ENCODE measurements around the gene ZNF398.

ZNF398 gene

GRCh38 chr7:149125863-149126661, 21.2 kb upstream of the ZNF398 start, which contains the start of gene ZNF425:
Gene ZNF425 (minus strand): TSS chr7:149126324. CDS start chr7:149126213, 111 bp downstream.
- TF ChIP-seq GABPA (IDR thresholded peaks at IDR 0.05; ENCODE audit: low read depth) (peak; percentile 60), REST (IDR thresholded peaks at IDR 0.05; ENCODE audit: insufficient replicate concordance, low read depth) (peak; percentile 49), CTCF (IDR thresholded peaks at IDR 0.05; ENCODE audit: insufficient read depth, low read length) (peak; percentile 66), POLR2AphosphoS5 (IDR thresholded peaks at IDR 0.05; ENCODE audit: low read depth) (peak; percentile 91), SPI1 (IDR thresholded peaks at IDR 0.05; ENCODE audit: borderline replicate concordance, low read depth) (peak; percentile 58; the same call in 1 of the 2 replicates)
- DNase-seq (ENCODE audit: low read depth in 1 of 2, low spot score in 1 of 2) = peak; percentile 88 to 89
- H3K27me3 ChIP-seq (ENCODE audit: insufficient read depth, poor library complexity, severe bottlenecking) = no peaks in the 10 kb centered on the region
- peak within 1 kb of the TSS; percentile 92 for H3K4me3 ChIP-seq (replicated peaks; ENCODE audit: insufficient read depth, low read length)
- peak within 1 kb of the TSS; percentile 92 for H3K27ac ChIP-seq (replicated peaks)

- peak overlapping the region; percentile 92 for H3K27ac ChIP-seq (replicated peaks)
- TF ChIP-seq SPI1 (IDR thresholded peaks at IDR 0.05; ENCODE audit: borderline replicate concordance, low read depth) (no peak), GABPA (IDR thresholded peaks at IDR 0.05; ENCODE audit: low read depth) (peak; percentile 73)
- peak overlapping the region; percentile 92 for H3K4me3 ChIP-seq (replicated peaks; ENCODE audit: insufficient read depth, low read length)
- DNase-seq (ENCODE audit: low read depth in 1 of 2, low spot score in 1 of 2) = peak; percentile 54 to 56
- H3K27me3 ChIP-seq (ENCODE audit: insufficient read depth, poor library complexity, severe bottlenecking) = no peaks in the 10 kb centered on the region
Measured at GRCh38 chr7:149126662-149127266, 20.5 kb upstream of the ZNF398 start.

GRCh38 chr7:149130572-149131198, 16.6 kb upstream of the ZNF398 start:
- TF ChIP-seq CTCF (IDR thresholded peaks at IDR 0.05; ENCODE audit: insufficient read depth, low read length) = no peak
- no peak for TF ChIP-seq GABPA (IDR thresholded peaks at IDR 0.05; ENCODE audit: low read depth)
- TF ChIP-seq POLR2AphosphoS5 (IDR thresholded peaks at IDR 0.05; ENCODE audit: low read depth) = no peak
- no peak for TF ChIP-seq SPI1 (IDR thresholded peaks at IDR 0.05; ENCODE audit: borderline replicate concordance, low read depth)
- TF ChIP-seq REST (IDR thresholded peaks at IDR 0.05; ENCODE audit: insufficient replicate concordance, low read depth) = no peak
- DNase-seq (ENCODE audit: low read depth in 1 of 2, low spot score in 1 of 2) = no peak
- Histone ChIP-seq H3K4me3 (replicated peaks; ENCODE audit: insufficient read depth, low read length) (no peak overlapping the region), H3K27me3 (ENCODE audit: insufficient read depth, poor library complexity, severe bottlenecking) (no peaks in the 10 kb centered on the region), H3K27ac (replicated peaks) (no peak overlapping the region)

Data from HL-60 (cell line).